ENCODE measurements around the gene ARHGEF19. TPM values are rescaled to one million over a fixed set of nuclear protein-coding genes. Genes with fewer than 3 reads are reported as not detected.

ARHGEF19 gene
- total and polyA plus RNA-seq, 2 of the 13 experiments (the other 11 are each of a cell fraction or from before 2014, with no cell fraction given), result 1.7 to 1.8 TPM

GRCh38 chr1:16195518-16195905 is 16.9 kb downstream of the ARHGEF19 start:
- Histone ChIP-seq H3K4me1 (ENCODE audit: insufficient read depth, low read length) (peaks cover 4% of the 10 kb centered on the region), H3K4me2 (ENCODE audit: low read depth, low read length) (no peak overlapping the region), H4K20me1 (ENCODE audit: insufficient read depth, low read length) (no peaks in the 10 kb centered on the region), H3K79me2 (ENCODE audit: insufficient read depth, low read length) (no peaks in the 10 kb centered on the region), H3K4me3 (replicated peaks in 1 of 3; ENCODE audit: insufficient read depth in 1 of 3, low read depth in 2 of 3, low read length in 3 of 3) (no peak overlapping the region), H3K9me3 (ENCODE audit: low read length) (no peaks in the 10 kb centered on the region), H3K27me3 (ENCODE audit: control insufficient read depth in 1 of 2, insufficient read depth in 2 of 2, low read length in 2 of 2) (peaks cover 1 to 5% of the 10 kb centered on the region in 2 experiments; a peak in 2 of 5 replicates), H3K27ac (ENCODE audit: extremely low read length, insufficient read depth, low read length) (no peak overlapping the region), H3K36me3 (replicated peaks in 1 of 2; ENCODE audit: control insufficient read depth in 1 of 2, insufficient read depth in 2 of 2, low read length in 2 of 2) (no peaks in the 10 kb centered on the region), H2AFZ (ENCODE audit: low read length) (no peak overlapping the region), H3K9ac (ENCODE audit: insufficient read depth, low read depth, low read length) (no peak overlapping the region)
- in situ Hi-C loops (cut with HindIII; ENCODE audit: extremely low pct_ligation_motif_present, low pct_unique_long_range_greater_than_20kb), result no loop called here
- intact Hi-C loops (cut with micrococcal nuclease; ENCODE audit: unreplicated experiment), result no loop called here
- WGBS (ENCODE audit: low lambda C conversion rate), result 69% methylated on average over 7 of the region's 7 CpGs
- no peak for ATAC-seq
- ChIA-PET CTCF (ENCODE audit: low intra/inter-chr PET ratio, low total read pairs) (no interaction called here), POLR2A (no interaction called here)
- FAIRE-seq, result no peak
- no TSS peak for BruUV-seq (replicated peaks)
- TF ChIP-seq ZIK1 (CRISPR knock-in tag; IDR thresholded peaks at IDR 0.05; ENCODE audit: borderline replicate concordance, low read depth), result no peak
- no peak for TF ChIP-seq CBX2 (IDR thresholded peaks at IDR 0.05; ENCODE audit: low read depth, low read length)
- TF ChIP-seq CBX2 (CRISPR knock-in tag; IDR thresholded peaks at IDR 0.05; ENCODE audit: low read depth), result no peak
- no peak for TF ChIP-seq SUZ12 (IDR thresholded peaks at IDR 0.05; ENCODE audit: low read depth, low read length)
- TF ChIP-seq ONECUT2 (CRISPR knock-in tag; IDR thresholded peaks at IDR 0.05), result no peak
- no peak for TF ChIP-seq PATZ1 (CRISPR knock-in tag; IDR thresholded peaks at IDR 0.05)
- no peak for TF ChIP-seq ZBTB40 (IDR thresholded peaks at IDR 0.05)
- TF ChIP-seq ZBTB40 (CRISPR knock-in tag; IDR thresholded peaks at IDR 0.05), result no peak
- no peak for TF ChIP-seq SRSF1 (optimal IDR thresholded peaks at IDR 0.05; ENCODE audit: low read depth, low read length)
- TF ChIP-seq SOX6 (IDR thresholded peaks at IDR 0.05), result no peak
- TF ChIP-seq SOX6 (CRISPR knock-in tag; IDR thresholded peaks at IDR 0.05), result no peak
- no peak for TF ChIP-seq YY1 (IDR thresholded peaks at IDR 0.05; ENCODE audit: insufficient read depth, insufficient replicate concordance, low read depth, low read length)
- no peak for TF ChIP-seq KLF16 (CRISPR knock-in tag; IDR thresholded peaks at IDR 0.05)
- TF ChIP-seq ZNF260 (CRISPR knock-in tag; IDR thresholded peaks at IDR 0.05; ENCODE audit: borderline replicate concordance, low read depth), result no peak
- no peak for DNase-seq (ENCODE audit: low spot score)

Data from HepG2 (cell line).